H1 (cell line): ENCODE results near the gene CYP26A1. TPM values are rescaled to one million over a fixed set of nuclear protein-coding genes. Genes with fewer than 3 reads are reported as not detected.
A peak's percentile ranks its signal among the peaks of the same experiment; 100 is the strongest.

Source experiments
- EGR1 ChIP-seq: IDR thresholded peaks from 2 replicates; pipeline ENCODE4 v1.6.1; 2011; ENCODE audit warnings: low read depth, low read length, borderline replicate concordance
- FOSL1 ChIP-seq: IDR thresholded peaks from 2 replicates; pipeline ENCODE4 v1.6.1; 2011; ENCODE audit warnings: mild to moderate bottlenecking, low read depth, low read length, moderate library complexity; ENCODE audit not compliant: insufficient read depth
- RFX5 ChIP-seq: IDR thresholded peaks from 2 replicates; pipeline ENCODE4 v1.6.1; 2011; ENCODE audit warnings: low read depth, low read length, improper control_type of control experiment, borderline replicate concordance
- RNF2 ChIP-seq: fragments of 200-900, 300-1000 bp; sonication (generic); IDR thresholded peaks from 2 replicates; pipeline ENCODE4 v1.7.1; 2016; ENCODE audit warnings: borderline replicate concordance, low read depth, mild to moderate bottlenecking, antibody characterized with exemption, low read length; ENCODE audit not compliant: poor library complexity, severe bottlenecking; ENCODE audit errors: missing control alignments
- SUZ12 ChIP-seq: fragments of 200-600 bp; sonication (generic); IDR thresholded peaks from 2 replicates; pipeline ENCODE4 v1.6.1; 2012; ENCODE audit warnings: mild to moderate bottlenecking, inconsistent platforms, low read length, moderate library complexity, mixed read lengths
- TBP ChIP-seq: IDR thresholded peaks from 2 replicates; pipeline ENCODE4 v1.6.1; 2011; ENCODE audit warnings: low read depth, low read length, improper control_type of control experiment
- polyA plus RNA-seq, 7 experiments: library from polyadenylated mRNA; depleted of rRNA in 3 of 7; stranded (reverse) in 5 of 7; unstranded in 2 of 7; fragments of >200 nt in 5 of 7; fragments of 200-250 nt in 2 of 7; gene quantifications; 1 replicate in 5 of 7; 2 replicates in 1 of 7; 4 replicates in 1 of 7; pipeline versions ENCODE4 v1.2.1 to v1.2.3, GENCODE V29; 2011 to 2013; ENCODE audit warnings: missing spikeins in 2 of 7, mixed read lengths in 2 of 7
- total RNA-seq: library from RNA; stranded (reverse); fragmentation: NEBNext Ultra II Directional; extraction: Animal tissue kit (Norgen Biotek cat#: 25700); gene quantifications from 2 replicates; pipeline ENCODE4 v1.2.1, GENCODE V29; 2021
- TF ChIP-seq, protein P1 (sequence below): fragments of 300-600 bp; sonication (generic); IDR thresholded peaks from 2 replicates; pipeline ENCODE4 v1.7.1; 2012; ENCODE audit warnings: low read length, moderate library complexity, mild to moderate bottlenecking, inconsistent platforms; ENCODE audit not compliant: insufficient replicate concordance
- TF ChIP-seq, protein P2 (sequence below): IDR thresholded peaks from 2 replicates; pipeline ENCODE4 v1.6.1; 2011; ENCODE audit warnings: low read length, improper control_type of control experiment

The CYP26A1 gene
- total and polyA plus RNA-seq, 2 of the 8 experiments (the other 6 are each of a cell fraction or from before 2014, with no cell fraction given), result 5.0 to 9.1 TPM

- TF ChIP-seq EGR1, result 0 out of 2 replicates have a peak, but pooled peaks have one; percentile 7
- no peak for TF ChIP-seq TBP
- TF ChIP-seq, protein P1, sequence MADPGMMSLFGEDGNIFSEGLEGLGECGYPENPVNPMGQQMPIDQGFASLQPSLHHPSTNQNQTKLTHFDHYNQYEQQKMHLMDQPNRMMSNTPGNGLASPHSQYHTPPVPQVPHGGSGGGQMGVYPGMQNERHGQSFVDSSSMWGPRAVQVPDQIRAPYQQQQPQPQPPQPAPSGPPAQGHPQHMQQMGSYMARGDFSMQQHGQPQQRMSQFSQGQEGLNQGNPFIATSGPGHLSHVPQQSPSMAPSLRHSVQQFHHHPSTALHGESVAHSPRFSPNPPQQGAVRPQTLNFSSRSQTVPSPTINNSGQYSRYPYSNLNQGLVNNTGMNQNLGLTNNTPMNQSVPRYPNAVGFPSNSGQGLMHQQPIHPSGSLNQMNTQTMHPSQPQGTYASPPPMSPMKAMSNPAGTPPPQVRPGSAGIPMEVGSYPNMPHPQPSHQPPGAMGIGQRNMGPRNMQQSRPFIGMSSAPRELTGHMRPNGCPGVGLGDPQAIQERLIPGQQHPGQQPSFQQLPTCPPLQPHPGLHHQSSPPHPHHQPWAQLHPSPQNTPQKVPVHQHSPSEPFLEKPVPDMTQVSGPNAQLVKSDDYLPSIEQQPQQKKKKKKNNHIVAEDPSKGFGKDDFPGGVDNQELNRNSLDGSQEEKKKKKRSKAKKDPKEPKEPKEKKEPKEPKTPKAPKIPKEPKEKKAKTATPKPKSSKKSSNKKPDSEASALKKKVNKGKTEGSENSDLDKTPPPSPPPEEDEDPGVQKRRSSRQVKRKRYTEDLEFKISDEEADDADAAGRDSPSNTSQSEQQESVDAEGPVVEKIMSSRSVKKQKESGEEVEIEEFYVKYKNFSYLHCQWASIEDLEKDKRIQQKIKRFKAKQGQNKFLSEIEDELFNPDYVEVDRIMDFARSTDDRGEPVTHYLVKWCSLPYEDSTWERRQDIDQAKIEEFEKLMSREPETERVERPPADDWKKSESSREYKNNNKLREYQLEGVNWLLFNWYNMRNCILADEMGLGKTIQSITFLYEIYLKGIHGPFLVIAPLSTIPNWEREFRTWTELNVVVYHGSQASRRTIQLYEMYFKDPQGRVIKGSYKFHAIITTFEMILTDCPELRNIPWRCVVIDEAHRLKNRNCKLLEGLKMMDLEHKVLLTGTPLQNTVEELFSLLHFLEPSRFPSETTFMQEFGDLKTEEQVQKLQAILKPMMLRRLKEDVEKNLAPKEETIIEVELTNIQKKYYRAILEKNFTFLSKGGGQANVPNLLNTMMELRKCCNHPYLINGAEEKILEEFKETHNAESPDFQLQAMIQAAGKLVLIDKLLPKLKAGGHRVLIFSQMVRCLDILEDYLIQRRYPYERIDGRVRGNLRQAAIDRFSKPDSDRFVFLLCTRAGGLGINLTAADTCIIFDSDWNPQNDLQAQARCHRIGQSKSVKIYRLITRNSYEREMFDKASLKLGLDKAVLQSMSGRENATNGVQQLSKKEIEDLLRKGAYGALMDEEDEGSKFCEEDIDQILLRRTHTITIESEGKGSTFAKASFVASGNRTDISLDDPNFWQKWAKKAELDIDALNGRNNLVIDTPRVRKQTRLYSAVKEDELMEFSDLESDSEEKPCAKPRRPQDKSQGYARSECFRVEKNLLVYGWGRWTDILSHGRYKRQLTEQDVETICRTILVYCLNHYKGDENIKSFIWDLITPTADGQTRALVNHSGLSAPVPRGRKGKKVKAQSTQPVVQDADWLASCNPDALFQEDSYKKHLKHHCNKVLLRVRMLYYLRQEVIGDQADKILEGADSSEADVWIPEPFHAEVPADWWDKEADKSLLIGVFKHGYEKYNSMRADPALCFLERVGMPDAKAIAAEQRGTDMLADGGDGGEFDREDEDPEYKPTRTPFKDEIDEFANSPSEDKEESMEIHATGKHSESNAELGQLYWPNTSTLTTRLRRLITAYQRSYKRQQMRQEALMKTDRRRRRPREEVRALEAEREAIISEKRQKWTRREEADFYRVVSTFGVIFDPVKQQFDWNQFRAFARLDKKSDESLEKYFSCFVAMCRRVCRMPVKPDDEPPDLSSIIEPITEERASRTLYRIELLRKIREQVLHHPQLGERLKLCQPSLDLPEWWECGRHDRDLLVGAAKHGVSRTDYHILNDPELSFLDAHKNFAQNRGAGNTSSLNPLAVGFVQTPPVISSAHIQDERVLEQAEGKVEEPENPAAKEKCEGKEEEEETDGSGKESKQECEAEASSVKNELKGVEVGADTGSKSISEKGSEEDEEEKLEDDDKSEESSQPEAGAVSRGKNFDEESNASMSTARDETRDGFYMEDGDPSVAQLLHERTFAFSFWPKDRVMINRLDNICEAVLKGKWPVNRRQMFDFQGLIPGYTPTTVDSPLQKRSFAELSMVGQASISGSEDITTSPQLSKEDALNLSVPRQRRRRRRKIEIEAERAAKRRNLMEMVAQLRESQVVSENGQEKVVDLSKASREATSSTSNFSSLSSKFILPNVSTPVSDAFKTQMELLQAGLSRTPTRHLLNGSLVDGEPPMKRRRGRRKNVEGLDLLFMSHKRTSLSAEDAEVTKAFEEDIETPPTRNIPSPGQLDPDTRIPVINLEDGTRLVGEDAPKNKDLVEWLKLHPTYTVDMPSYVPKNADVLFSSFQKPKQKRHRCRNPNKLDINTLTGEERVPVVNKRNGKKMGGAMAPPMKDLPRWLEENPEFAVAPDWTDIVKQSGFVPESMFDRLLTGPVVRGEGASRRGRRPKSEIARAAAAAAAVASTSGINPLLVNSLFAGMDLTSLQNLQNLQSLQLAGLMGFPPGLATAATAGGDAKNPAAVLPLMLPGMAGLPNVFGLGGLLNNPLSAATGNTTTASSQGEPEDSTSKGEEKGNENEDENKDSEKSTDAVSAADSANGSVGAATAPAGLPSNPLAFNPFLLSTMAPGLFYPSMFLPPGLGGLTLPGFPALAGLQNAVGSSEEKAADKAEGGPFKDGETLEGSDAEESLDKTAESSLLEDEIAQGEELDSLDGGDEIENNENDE, result no peak
- no peak for TF ChIP-seq RNF2
- TF ChIP-seq RFX5, result no peak
- no peak for TF ChIP-seq FOSL1
- TF ChIP-seq SUZ12, result no peak; the same call in 1 of the 2 replicates
- TF ChIP-seq, protein P2, sequence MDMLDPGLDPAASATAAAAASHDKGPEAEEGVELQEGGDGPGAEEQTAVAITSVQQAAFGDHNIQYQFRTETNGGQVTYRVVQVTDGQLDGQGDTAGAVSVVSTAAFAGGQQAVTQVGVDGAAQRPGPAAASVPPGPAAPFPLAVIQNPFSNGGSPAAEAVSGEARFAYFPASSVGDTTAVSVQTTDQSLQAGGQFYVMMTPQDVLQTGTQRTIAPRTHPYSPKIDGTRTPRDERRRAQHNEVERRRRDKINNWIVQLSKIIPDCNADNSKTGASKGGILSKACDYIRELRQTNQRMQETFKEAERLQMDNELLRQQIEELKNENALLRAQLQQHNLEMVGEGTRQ, result no peak
Observed at GRCh38 chr10:93073539-93074146, at the start of gene CYP26A1 (continued).
